ENCODE results near the gene SUPT20HL2.

Gene SUPT20HL2

DNA sequence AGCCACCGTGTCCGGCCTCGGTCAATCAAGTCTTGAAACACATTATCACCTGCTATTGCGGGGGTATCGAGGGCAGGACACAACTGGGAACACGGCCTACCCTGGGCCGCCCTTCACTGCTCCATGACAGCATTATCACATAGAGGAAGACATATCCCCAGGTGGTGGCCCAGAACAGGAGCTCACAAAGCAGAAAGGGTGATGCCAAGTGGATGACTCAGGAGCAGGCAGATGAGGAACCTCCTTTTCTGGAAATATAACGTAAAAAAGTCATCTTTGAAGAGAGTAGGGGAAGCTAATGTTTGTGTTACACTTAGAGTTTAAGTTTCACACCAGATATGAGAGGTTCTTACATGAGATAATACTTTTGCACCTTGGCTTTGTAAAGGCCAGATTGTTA lies 41.2 kb upstream of the SUPT20HL2 start:
- Histone ChIP-seq H3K79me2 (ENCODE audit: control insufficient read depth, low read length) (no peaks in the 10 kb centered on the region), H3K9me2 (replicated peaks; ENCODE audit: control insufficient read depth, low read length) (no peaks in the 10 kb centered on the region), H3K27me3 (ENCODE audit: control insufficient read depth, low read length) (no peaks in the 10 kb centered on the region), H3K36me3 (ENCODE audit: control insufficient read depth, low read length) (no peaks in the 10 kb centered on the region), H3K4me3 (ENCODE audit: low read length) (no peak overlapping the region), H3K4me2 (ENCODE audit: low read length) (no peak overlapping the region), H3K27ac (ENCODE audit: low read depth, low read length) (no peak overlapping the region), H3K9me3 (ENCODE audit: control insufficient read depth, insufficient read depth, low read length) (no peaks in the 10 kb centered on the region), H4K20me1 (ENCODE audit: control insufficient read depth, insufficient read depth, low read depth, low read length) (no peaks in the 10 kb centered on the region), H3F3A (ENCODE audit: control insufficient read depth, insufficient read depth) (no peaks in the 10 kb centered on the region), H3K4me1 (ENCODE audit: control insufficient read depth, low read length) (no peaks in the 10 kb centered on the region)
- TF ChIP-seq, protein P1, sequence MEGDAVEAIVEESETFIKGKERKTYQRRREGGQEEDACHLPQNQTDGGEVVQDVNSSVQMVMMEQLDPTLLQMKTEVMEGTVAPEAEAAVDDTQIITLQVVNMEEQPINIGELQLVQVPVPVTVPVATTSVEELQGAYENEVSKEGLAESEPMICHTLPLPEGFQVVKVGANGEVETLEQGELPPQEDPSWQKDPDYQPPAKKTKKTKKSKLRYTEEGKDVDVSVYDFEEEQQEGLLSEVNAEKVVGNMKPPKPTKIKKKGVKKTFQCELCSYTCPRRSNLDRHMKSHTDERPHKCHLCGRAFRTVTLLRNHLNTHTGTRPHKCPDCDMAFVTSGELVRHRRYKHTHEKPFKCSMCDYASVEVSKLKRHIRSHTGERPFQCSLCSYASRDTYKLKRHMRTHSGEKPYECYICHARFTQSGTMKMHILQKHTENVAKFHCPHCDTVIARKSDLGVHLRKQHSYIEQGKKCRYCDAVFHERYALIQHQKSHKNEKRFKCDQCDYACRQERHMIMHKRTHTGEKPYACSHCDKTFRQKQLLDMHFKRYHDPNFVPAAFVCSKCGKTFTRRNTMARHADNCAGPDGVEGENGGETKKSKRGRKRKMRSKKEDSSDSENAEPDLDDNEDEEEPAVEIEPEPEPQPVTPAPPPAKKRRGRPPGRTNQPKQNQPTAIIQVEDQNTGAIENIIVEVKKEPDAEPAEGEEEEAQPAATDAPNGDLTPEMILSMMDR (IDR thresholded peaks at IDR 0.05; ENCODE audit: low read depth, low read length, poor library complexity, severe bottlenecking) = no peak
- TF ChIP-seq EZH2phosphoT487 (IDR thresholded peaks at IDR 0.05; ENCODE audit: borderline replicate concordance, low read length) = no peak

DNA sequence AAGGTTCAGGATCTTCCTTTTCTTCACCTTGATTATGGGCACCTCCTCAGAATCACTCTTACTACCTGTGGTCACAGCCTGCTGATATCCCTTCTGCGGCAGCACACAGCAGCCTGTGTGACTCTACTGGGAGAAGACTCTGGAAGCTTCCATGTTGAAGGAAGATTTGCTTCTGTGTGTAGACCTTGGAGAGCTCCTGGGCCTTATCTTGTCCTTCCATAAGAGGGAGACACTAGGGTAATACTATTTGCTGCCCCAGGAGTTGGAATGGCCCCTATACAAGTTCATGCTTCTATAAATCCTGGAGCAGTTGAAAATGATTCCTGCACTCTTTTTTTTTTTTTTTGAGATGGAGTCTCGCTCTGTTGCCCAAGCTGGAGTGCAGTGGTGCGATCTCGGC lies 36.3 kb upstream of the SUPT20HL2 start:
- TF ChIP-seq, protein P1 (IDR thresholded peaks at IDR 0.05; ENCODE audit: low read depth, low read length, poor library complexity, severe bottlenecking) = no peak
- no peak for TF ChIP-seq EZH2phosphoT487 (IDR thresholded peaks at IDR 0.05; ENCODE audit: borderline replicate concordance, low read length)

DNA sequence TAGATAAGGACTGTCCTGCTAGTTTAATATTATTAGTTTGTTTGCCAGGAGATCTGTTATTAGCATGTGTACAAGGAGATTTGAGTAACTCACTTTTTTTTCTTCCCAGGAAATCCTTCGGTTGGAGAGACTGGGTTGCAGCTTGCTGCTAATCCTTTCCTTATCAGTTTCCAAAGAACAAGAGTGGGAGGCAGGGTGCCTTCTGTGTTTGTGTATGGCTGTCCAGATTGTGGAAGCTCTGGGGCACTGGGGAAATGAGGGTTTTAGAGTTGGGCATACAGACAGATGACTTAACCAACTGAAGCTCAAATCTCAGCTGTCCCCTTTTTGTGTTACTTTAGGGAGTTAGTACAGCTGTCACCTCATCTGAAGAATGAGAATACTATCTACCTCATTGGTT lies 34.0 kb upstream of the SUPT20HL2 start:
- Histone ChIP-seq H3K9me2 (replicated peaks; ENCODE audit: control insufficient read depth, low read length) (no peaks in the 10 kb centered on the region), H3K9me3 (ENCODE audit: control insufficient read depth, insufficient read depth, low read length) (no peaks in the 10 kb centered on the region), H3K36me3 (ENCODE audit: control insufficient read depth, low read length) (no peaks in the 10 kb centered on the region), H3F3A (ENCODE audit: control insufficient read depth, insufficient read depth) (no peaks in the 10 kb centered on the region), H3K4me1 (ENCODE audit: control insufficient read depth, low read length) (peaks cover 5% of the 10 kb centered on the region; the same call in 1 of the 2 replicates), H3K4me3 (ENCODE audit: low read length) (no peak overlapping the region), H4K20me1 (ENCODE audit: control insufficient read depth, insufficient read depth, low read depth, low read length) (no peaks in the 10 kb centered on the region), H3K4me2 (ENCODE audit: low read length) (no peak overlapping the region), H3K27me3 (ENCODE audit: control insufficient read depth, low read length) (peaks cover 4% of the 10 kb centered on the region; the same call in 1 of the 2 replicates), H3K27ac (ENCODE audit: low read depth, low read length) (no peak overlapping the region), H3K79me2 (ENCODE audit: control insufficient read depth, low read length) (no peaks in the 10 kb centered on the region)
- TF ChIP-seq, protein P1 (IDR thresholded peaks at IDR 0.05; ENCODE audit: low read depth, low read length, poor library complexity, severe bottlenecking) = no peak
- no peak for TF ChIP-seq EZH2phosphoT487 (IDR thresholded peaks at IDR 0.05; ENCODE audit: borderline replicate concordance, low read length)

More for the DNA sequence above, 36.3 kb upstream of the SUPT20HL2 start:
- no peaks in the 10 kb centered on the region for H3K27me3 ChIP-seq (ENCODE audit: control insufficient read depth, low read length)
- no peaks in the 10 kb centered on the region for H3K9me3 ChIP-seq (ENCODE audit: control insufficient read depth, insufficient read depth, low read length)
- no peaks in the 10 kb centered on the region for H3K79me2 ChIP-seq (ENCODE audit: control insufficient read depth, low read length)
- no peak overlapping the region for H3K4me2 ChIP-seq (ENCODE audit: low read length)
- H3K9me2 ChIP-seq (replicated peaks; ENCODE audit: control insufficient read depth, low read length) = no peaks in the 10 kb centered on the region
- no peak overlapping the region for H3K4me3 ChIP-seq (ENCODE audit: low read length)
- H3K36me3 ChIP-seq (ENCODE audit: control insufficient read depth, low read length) = no peaks in the 10 kb centered on the region
- H3F3A ChIP-seq (ENCODE audit: control insufficient read depth, insufficient read depth) = no peaks in the 10 kb centered on the region
- H3K27ac ChIP-seq (ENCODE audit: low read depth, low read length) = no peak overlapping the region
- H3K4me1 ChIP-seq (ENCODE audit: control insufficient read depth, low read length) = no peaks in the 10 kb centered on the region
- H4K20me1 ChIP-seq (ENCODE audit: control insufficient read depth, insufficient read depth, low read depth, low read length) = no peaks in the 10 kb centered on the region

Measured in DOHH2 (cell line).